ENCODE results near the gene TRPT1.

TRPT1 gene

DNA sequence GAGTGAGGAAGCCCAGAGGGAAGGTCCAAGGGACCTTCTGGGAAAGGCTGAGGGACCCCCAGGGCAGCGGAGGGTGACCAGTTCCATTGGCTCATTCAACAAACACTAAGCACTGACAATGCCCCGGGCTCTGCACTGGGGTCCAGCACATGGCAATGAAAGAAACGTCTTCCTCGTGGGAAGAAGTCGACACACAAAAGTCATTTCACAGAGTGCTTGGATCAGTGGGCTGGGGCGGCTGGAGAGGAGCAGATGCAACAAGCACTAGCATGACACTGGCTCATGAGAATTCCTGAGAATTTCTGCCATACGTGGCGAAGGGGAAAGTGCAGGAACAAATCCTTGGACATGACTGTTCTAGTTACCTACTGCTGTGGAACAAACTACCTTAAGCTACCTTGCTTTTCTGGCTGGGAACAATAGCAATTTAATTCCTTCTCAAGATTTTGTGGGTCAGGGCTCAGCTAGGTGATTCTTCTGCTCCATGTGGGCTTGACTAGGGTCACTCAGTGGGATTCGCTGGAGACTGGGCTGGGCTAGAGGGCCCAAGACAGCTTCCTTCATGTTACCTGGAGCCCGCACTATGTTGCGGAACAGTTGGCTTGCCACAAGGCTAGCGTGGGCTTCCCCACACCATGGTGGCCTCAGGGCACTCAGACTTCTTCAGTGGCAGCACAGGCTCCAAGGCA is 46.9 kb downstream of the TRPT1 start:
- no peak for DNase-seq (ENCODE audit: low read depth, low spot score)

DNA sequence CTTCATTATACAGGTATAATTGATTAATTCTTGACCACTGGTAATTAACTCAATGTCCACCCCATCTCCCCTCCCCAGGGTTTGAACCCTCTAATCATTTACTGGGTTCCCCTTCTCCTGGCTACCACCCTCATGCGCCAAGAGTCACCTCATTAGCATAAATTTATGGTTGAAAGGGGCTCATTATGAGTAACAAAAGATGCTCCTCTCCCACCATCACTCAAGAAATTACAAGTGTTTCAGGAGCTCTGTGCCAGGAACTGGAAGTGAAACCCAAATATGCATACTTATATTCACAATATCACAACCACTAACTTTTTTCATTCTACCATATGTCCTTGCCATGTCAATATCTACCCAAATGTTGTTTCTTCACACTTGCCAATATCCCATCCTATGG is 47.8 kb downstream of the TRPT1 start:
- DNase-seq (ENCODE audit: low read depth, low spot score): no peak

DNA sequence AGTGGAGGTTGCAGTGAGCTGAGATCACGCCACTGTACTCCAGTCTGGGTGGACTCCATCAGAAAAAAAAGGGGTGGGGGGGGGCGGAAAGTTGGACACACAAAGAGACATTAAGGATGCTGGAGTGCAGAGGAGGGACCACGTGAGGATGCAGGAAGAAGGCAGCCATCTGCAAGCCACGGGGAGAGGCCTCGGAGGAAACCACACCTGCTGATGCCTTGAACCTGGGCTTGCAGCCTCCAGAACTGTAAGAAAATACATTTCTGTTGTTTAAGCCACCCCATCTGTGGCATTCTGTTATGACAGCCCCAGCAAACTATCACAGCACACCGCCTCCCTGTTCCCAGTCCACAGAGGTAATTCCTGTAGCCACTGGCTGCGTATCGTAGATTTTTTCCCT is 49.2 kb downstream of the TRPT1 start:
- no peak for DNase-seq (ENCODE audit: low read depth, low spot score)

All from iPS DF 19.7 (cell line).